CD4-positive, alpha-beta T cell treated with Interleukin-6 for 4 hours (primary cell): ENCODE data around the gene CUBN.
A peak's percentile ranks its signal among the peaks of the same experiment; 100 is the strongest.
"Not testable (repeated sequence)": the region's sequence is repeated elsewhere in the genome, so short reads cannot be mapped to it uniquely, and the experiment has no call there.

Experiments
- DNase-seq: peaks from one replicate; pipeline ENCODE4 v3.0.0-alpha.2; 2020; ENCODE audit warnings: mixed read lengths

The CUBN gene

GRCh38 chr10:17031637-17032635 is 97.7 kb downstream of the CUBN start:
- DNase-seq, result no peak

GRCh38 chr10:17029581-17030271 is 99.9 kb downstream of the CUBN start:
- DNase-seq, result peak; percentile 84

- no peak for DNase-seq
Observed at GRCh38 chr10:17029239-17029580, 100.4 kb downstream of the CUBN start.

- no peak for DNase-seq
Observed at GRCh38 chr10:17028798-17029197, 100.8 kb downstream of the CUBN start.

- peak; percentile 76 for DNase-seq
Observed at GRCh38 chr10:17026686-17027485, 102.7 kb downstream of the CUBN start.

- peak; percentile 70 for DNase-seq
Observed at GRCh38 chr10:17025444-17026295, 103.9 kb downstream of the CUBN start.

GRCh38 chr10:17024461-17024860 is 105.2 kb downstream of the CUBN start:
- DNase-seq, result no peak

- DNase-seq, result peak; percentile 81
Observed at GRCh38 chr10:17023386-17024298, 106.0 kb downstream of the CUBN start.

GRCh38 chr10:17022896-17023295 is 106.7 kb downstream of the CUBN start:
- DNase-seq, result no peak

GRCh38 chr10:17022466-17022825 is 107.2 kb downstream of the CUBN start:
- no peak for DNase-seq

GRCh38 chr10:17021656-17022465 is 107.8 kb downstream of the CUBN start:
- DNase-seq, result no peak

- no peak for DNase-seq
Observed at GRCh38 chr10:17019696-17020095, 109.9 kb downstream of the CUBN start.

- not testable (repeated sequence) for DNase-seq
Observed at GRCh38 chr10:17013131-17013983, 116.3 kb downstream of the CUBN start.

- DNase-seq, result not testable (repeated sequence)
Observed at GRCh38 chr10:17012731-17013130, 116.9 kb downstream of the CUBN start.

- no peak for DNase-seq
Observed at GRCh38 chr10:17010363-17011145, 119.1 kb downstream of the CUBN start.

GRCh38 chr10:17009212-17009700 is 120.4 kb downstream of the CUBN start:
- no peak for DNase-seq

- peak; percentile 22 for DNase-seq
Observed at GRCh38 chr10:17007418-17007770, 122.2 kb downstream of the CUBN start.
